Endometrial microvascular endothelial cells (primary cell): Measurements from ENCODE around the gene MEG3. TPM values are rescaled to one million over a fixed set of nuclear protein-coding genes. Genes with fewer than 3 reads are reported as not detected.

ENCODE experiments used
- in situ Hi-C: cut with HindIII; loops from 2 replicates; pipeline ENCODE4 v1.10.0; 2017; ENCODE audit warnings: low sequenced_read_pairs, low pct_unique_long_range_greater_than_20kb; ENCODE audit errors: inconsistent ontology term
- total RNA-seq: library from RNA; depleted of rRNA; stranded (reverse); fragments of >200 nt; gene quantifications from one replicate; pipeline ENCODE4 v1.2.3, GENCODE V29; 2015; ENCODE audit errors: inconsistent ontology term

MEG3 gene
- 107 TPM for total RNA-seq

DNA sequence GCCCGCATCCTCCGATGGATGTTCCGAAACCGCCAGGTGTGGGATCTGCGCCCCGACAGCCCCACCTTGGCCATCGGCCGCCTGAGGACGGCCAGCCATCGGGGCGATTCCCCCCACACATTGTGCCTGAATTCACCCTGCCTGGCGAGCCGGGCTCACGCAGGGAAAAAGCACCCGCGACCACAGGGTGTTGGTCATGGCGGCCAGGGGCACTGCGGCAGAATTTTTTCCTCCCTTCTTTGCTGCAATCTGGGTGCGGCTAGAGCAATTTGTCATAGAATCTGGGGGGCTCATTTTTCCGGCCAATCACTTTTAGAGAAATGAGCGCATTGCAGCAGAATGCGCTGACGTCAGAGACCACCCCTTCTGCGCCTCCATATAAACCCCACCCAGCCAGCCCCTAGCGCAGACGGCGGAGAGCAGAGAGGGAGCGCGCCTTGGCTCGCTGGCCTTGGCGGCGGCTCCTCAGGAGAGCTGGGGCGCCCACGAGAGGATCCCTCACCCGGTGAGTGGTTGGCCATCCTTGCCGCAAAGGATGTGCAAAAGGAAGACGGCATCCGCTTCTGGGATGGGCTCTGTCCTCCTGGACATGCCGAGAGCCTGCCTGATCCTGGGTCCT lies at the start of gene MEG3:
MEG3 (plus strand) TSS at position 406 of the 619 bp plus-strand sequence.
- in situ Hi-C loops = no loop called here

DNA sequence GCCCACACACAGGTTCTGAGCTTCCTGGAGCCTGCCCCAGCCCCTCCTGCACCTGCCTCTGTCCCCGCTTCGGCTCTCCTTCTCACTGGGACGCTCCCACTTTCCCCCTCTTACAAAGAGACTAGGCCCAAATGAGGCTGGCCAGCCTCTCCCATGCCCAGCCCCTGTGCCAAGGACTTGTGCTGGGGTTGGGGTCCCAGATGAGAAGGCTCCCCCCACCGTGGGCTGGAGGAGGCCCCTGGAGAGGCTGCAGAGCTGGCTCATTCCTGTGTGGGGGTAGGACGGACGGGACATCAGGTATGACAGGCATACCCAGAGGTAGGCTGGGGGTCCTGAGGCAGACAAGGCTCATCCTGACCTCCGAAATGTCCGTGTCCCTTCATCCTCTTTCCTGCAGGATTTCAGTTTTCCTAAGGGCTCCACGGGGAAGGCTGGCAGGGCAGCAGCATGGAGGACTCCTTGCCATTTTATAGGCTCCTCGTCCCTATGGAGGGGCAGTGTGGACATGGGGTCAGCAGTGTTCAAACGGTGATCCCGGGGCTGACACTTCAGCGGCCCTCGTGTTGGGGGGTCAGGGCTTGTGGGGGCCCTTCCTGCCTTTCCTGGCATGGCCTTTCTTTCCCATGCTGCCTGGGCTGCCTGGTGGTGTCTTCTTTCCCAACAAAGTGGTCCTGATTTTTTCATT lies 49.1 kb upstream of the MEG3 start:
- in situ Hi-C loops = no loop called here

DNA sequence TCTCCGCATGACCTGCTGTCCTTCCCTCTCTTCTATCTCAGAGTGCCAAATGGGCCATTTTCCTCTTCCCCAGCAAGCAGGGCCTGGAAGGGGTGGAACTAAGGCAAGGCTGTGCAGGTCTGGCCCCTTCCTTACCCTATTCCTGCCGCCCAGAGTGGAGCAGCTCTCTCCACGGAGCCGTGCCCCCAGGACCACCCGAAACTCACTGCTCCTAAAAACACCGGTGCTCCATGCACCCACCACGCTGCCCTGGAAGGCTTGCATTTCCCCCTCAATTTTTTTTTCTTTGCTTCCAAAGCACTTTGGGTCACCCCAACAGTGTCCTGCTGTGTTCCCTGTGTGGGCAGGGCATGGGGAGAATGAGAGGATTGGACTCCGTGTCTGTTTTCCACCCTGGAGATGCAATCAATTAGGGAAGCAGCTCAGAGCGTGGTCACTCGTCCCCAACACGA lies 48.5 kb upstream of the MEG3 start:
- in situ Hi-C loops = no loop called here

DNA sequence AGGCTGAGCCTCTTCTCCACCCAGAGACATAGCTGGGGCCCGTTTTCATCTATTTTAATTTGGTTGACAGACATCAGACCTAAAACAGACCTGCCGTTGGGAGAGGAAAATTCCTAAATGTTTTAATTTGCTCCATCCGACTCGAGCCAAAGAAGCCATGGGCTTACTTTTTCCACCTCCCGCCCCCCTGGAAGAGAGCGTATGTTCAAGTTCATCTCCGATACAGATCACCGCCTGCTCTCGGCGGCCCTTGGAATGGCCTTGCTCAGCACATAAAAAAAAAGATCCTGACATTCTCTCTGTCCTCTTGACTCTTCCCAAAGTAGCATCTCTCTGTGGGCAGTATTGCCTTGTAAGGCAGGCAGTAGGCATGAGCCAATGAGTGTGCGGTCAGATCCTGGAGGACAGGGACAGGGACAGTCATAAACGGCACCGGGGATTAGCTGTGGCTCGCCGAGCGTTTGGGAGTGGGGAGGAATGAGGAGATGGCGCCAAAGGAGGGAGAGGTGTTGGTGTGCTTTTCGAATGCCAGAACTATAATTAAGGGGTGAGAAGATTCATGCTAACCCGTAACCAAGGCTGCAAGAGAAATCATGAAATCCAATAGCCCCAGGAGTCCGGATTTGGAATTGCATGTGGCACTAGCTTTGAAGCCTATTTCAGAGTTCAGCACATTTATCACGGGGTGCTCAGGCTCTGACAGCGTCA lies 47.9 kb upstream of the MEG3 start:
- in situ Hi-C loops = no loop called here

DNA sequence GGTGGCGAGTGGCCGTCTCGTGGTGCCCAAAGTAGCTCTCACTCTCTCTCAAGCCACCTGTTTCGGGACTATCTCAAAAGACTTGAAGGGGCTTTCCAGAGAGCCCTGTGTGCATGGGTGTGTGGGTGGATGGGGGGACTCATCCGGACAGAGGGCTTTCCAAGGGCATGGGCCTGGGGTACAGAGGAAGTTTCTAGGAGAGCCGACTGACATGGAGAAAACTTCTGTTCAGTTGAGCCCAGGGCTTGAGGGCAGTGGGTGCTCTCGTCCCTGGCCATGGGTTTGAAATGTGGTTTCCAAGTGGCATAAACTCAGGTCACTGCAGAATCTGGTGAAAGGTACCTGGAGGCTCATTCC lies 47.4 kb upstream of the MEG3 start:
- in situ Hi-C loops = no loop called here

DNA sequence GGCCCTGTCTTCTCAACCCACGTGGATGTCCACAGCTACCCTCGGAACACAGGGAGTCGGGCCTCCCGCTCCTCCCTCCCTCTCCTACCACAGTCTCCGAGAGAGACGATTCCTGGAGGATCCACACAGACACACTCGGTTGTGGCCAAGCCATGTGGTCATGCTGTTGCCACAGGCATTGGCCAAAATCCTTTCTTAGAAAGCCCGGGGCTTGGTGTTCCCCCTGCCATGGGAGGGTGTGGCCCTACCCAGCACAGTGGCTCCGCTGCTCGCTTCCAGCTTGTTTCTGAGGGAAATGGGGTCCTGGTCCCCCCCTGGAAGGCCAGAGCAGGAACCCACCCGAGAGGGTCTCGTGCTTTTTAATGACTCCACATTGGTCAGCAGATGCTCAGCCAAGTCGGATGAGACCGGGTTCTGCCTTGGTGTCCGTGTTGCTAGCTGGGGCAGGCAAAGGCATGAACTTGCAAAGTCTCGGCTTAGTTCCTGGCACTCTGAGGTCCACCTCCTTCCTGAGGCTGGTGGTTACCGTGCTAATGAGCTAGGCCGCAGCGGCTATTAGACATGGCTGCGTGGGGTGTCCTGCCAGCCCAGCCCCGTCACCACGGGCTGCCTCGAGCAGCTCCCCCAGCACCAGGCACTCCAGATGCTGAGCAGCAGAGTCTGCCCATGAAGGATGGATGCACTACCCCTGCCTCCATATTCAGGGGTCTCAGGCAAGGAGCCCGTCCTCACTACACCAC lies 46.8 kb upstream of the MEG3 start:
- in situ Hi-C loops = no loop called here

DNA sequence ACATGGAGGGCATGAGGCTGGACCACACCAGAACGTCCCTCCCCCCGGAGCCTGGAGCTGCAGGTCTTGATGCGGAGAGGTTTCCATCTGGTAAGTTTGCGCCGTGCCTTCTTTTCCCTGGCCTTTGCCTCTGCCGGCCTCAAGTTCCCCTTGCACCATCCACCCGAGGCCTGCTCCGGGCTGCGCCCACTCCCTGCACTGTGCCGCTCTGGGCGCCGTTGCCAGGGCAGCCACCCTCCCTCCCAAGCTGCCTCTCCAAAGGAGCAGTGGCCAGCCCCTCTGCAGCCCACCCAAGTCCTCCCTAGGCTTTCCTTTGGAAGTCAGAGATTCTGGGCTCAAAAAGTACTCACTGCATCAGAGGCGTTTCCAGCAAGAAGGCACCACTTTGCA lies 46.2 kb upstream of the MEG3 start:
- in situ Hi-C loops = no loop called here

DNA sequence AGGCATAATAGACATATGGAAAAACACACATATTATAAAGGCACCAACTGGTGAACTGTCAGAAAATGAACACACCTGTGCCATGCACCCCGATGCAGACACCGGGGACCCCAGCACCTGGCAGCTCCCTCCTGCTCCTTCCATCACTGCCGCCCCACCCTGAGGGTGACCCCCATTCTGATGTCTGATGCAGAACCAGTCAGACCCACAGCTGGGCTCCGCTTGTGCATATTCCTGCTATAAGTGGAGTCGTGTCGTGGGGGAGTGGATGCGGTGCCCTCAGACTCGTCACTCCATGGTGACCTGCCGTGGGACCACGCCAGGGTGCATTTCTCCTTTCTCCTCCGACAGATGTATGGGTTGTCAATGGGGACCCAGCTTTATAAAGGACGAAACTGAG lies 45.7 kb upstream of the MEG3 start:
- in situ Hi-C loops = no loop called here

DNA sequence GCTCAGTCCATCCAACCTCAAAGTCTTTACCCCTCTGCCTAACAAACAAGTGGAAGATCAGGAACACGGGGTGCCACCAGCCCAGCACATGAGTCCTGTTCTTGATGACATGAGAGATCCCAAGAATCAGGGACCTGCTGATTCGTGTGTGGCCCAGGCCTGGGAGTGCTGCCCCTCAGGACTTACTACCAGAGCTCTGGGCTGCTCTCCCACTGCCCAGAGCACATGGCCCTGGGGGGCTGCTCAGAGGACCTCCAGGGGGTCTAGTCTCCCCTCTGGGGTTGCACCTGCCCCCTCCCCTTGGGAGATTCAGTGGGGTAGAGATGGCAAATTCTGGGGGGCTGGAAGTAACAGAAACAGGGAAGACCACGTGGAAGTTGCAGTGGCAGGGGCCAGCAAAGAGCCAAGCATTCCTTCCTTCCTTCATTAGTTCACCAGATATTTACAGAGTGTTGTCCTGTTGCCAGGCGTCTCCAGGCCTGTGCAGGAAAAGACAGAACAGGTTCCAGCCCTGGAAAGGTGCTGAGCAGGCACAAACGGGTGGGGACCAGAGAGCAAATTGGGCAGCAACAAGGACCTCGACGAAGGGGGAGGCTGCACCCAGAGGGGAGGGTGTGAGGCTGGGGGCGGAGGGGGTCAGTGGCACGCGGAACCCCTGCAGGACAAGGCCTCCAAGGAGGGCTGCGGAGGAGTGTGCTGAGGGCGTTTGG lies 45.1 kb upstream of the MEG3 start:
- in situ Hi-C loops = no loop called here

DNA sequence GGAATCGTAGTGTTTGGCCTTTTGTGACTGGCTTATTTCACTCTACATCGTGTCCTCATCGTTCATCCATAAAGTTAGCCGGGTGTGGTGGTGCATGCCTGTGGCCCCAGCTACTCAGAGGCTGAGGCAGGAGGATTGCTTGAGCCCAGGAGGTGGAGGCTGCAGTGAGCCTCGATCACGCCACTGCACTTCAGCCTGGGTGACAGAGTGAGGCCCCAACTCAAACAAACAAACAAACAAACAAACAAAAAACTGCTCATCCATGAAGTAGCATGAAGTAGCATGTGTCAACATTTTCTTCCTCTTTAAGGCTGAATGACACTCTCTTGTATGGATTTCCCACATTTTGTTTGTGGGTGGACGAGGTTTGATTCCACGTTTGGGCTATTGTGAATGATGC lies 44.0 kb upstream of the MEG3 start:
- in situ Hi-C loops = no loop called here

DNA sequence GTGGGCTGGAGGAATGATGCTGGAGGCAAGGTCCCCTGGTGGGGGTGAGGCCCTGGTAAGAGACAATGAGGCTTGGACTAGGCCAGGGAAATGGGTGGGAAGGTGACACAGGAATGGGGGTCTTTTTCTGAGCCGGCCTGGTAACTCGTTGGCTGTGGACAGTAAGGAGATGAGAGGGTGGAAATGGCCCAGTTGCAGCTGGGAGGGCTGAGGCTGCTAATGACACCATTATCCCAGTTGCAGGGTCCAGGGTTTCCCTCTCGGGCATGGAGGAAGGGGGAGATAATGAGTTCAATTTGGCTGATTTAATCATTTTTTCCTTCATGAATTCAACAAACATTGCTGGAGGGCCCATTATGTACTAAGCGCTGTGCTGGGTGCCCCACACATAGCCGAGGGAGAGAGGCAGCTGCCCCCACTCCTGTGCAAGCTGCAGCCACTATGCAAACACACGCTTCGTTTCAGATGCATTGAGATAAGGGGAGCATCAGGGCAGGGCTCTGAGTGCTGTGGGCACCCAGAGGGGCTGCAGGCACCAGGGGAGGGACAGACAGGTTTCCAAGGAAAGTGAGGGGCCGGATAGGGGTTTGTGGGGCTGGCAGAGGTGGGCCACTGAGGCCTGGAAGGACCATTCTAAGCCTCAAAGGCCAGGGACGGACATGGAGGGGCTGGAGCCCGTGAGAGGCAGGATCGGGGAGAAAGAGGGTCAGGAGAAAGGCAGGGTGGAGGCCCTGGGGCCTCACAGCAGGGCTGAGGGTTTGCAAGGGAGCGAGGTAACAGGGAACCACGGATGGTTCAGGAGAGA lies 43.2 kb upstream of the MEG3 start:
- in situ Hi-C loops = no loop called here

DNA sequence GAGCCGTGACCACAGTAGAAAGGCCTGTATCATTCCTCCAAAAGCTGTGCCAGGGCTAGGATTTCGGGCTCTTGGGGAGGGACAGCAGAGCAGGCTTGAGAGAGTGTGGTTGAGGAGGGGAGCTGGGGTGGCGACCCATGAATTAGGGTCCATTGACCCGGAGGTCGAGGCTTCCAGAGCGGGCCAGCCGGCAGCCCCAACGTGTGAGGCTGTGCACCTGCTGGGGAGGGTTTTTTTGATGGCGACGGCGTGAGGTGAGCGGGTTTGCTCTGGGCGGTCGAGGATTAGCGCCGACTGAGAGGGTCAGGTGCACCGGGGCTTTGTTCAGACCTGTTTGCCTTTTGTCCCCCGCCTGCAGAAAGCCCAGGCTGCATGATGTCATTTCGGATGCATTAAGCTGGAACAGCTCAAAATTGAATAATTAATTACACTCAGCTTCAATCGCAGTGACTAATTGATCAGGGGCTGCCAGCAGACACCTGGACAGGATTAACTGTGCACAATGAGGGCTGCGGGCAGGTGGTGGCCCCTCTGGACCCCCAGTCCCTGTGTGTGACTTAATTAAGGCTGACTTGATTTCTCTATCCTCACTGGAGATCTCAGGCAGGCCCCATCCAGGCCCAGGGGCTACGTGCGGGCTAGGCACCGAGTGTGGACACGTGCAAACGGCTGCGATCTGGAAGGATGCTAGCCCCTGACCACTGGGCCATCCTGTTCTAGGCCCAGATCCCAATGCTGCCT lies 42.1 kb upstream of the MEG3 start:
- in situ Hi-C loops = no loop called here

DNA sequence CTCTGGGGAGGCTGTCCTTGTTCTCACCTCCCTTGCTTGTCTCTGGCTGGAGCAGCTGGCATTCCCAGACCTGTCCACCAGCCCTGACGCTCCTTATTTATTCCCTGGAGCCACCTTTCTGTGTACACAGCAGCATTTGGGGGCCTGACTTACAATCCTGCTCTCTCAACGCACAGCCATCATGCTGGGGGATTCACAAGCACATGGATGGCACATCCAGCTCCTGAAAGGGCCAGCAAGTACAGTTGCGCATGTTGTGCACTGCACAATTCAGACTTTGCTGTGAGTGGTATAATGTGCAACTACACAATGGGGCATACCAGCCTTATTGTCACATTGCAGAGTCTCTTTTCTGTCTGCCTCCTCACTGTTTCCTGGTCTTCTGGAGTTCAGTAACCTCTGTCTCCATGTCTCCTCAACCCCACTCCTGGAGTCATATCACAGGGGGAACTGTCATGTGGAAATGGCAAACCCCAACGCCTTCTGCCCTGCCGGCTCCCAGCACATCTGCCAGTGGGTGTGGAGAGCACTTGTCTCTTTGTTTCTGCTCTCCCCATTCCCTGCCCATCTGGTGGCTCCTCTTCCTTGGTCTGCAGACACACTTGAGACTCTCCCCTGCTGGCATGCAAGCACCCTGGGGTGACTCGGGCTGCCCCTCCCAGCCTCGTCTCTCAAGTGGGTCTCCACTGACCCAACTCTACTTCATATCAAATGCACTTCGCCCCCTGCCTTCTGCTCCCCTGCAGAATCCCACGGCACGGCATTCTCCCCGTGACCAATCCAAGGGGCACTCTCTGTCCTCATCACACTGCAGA lies 41.2 kb upstream of the MEG3 start:
- in situ Hi-C loops = no loop called here

DNA sequence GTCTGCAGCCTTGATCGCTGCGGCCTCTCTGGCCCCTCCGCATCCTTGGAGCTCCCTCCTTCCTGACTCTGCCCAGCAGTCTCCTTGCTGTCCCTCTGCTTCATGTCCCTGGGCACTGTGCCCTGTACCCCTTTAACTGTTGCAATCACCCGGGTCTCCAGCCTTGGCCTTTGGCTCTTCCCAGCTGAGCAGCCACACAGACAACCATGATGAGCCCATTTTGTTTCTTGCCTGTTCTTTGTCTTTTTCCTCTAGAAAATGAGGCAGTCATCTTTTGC lies 40.6 kb upstream of the MEG3 start:
- in situ Hi-C loops = no loop called here

DNA sequence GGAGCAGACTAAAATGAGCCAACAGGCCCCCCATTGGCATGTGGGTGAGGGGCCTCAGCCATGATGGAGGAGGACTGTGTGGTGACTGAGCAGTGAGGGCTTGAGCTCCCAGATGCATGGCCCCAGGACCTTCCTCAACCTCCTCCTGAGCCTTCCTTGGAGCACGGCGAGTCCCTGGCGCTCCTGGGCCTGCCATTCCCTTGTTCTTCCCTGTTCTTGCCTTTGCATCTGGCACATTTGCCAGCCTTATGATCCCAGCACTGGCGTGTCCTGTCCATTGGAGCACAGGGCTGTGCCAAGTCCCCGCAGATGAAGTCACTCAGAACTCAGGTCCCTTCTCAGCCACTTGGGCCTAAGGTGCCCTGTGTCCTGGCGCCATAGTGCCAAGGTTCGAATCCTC lies 40.3 kb upstream of the MEG3 start:
- in situ Hi-C loops = no loop called here

DNA sequence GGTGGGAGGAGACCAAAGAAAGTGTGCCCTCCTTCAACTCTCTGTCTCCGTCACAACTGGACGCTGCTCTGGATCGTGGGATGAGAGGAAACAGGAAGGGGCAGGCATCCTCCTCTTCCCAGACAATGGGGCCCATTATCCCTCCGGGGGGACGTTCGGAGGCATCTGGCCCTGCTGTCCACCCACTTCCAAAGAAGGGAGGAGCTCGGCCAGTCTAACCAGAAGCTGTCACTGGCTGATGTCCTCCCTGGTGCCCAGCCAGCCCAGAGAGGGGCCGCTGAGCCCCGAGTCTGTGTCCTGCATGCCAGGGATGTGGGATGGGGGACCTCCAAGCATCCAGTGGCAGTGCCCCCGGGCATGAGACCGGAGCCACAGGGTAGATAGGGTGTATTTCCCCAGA lies 39.8 kb upstream of the MEG3 start:
- in situ Hi-C loops = no loop called here

DNA sequence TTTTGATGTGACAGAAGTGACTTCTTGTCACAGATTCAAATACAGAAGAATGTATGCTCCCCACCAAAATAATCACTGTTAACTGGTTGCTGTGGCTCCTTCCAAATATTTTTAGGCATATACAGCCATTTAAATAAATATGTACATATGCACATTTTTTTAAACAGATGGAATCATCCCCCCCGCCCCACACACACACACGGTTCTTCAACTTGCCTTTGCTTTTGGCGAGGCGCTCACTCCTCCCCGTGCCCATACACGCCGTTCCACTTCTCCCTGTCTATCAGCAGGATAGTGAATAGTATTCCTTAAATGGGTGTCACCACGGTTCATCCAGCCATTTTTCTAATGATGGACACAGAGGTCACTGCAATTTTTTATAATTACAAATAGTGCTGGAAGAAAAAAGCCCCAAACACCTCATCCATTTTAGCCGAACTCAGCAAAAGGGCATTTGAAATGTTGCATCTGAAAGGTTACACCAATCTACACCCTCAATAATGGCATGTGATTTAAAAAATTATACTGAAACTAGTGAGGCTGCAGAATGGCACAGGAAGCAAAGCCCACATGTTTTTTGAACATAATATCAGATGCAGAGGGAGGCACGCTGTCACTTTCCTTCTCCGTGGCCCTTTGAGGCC lies 39.2 kb upstream of the MEG3 start:
- in situ Hi-C loops = no loop called here
